ENCODE data around the gene SPO11.

- TF ChIP-seq ZNF274 (IDR thresholded peaks at IDR 0.05; ENCODE audit: low read depth, low read length): no peak
- TF ChIP-seq YY1 (IDR thresholded peaks at IDR 0.05; ENCODE audit: insufficient read depth, insufficient read length): no peak
- no peak for TF ChIP-seq SUZ12 (IDR thresholded peaks at IDR 0.05; ENCODE audit: extremely low read depth, insufficient read depth, insufficient read length)
Observed at GRCh38 chr20:57386762-57387161, 57.2 kb downstream of the SPO11 start.

All from NT2/D1 (cell line).